Upper lobe of left lung (tissue), 4 donors: ENCODE measurements around the gene QDPR.

Experiments used
- POLR2A ChIP-seq, 4 donors: fragments of 450-650 bp; IDR thresholded peaks; one replicate each; pipeline ENCODE4 v1.5.1; 2016 to 2017; ENCODE audit warnings: antibody characterized with exemption in 4 of 4, mild to moderate bottlenecking in 2 of 4
- TF ChIP-seq, protein P1 (sequence below), 6 experiments: fragments of 450-650 bp in 4 of 6; fragments of 200-600 bp in 2 of 6; sonication (generic) in 2 of 6; IDR thresholded peaks; one replicate each; pipeline ENCODE4 v1.5.1; 2016 to 2019; ENCODE audit warnings: antibody characterized with exemption in 6 of 6

GRCh38 chr4:17491196-17491595, 20.7 kb downstream of the QDPR start:
- TF ChIP-seq, protein P1, sequence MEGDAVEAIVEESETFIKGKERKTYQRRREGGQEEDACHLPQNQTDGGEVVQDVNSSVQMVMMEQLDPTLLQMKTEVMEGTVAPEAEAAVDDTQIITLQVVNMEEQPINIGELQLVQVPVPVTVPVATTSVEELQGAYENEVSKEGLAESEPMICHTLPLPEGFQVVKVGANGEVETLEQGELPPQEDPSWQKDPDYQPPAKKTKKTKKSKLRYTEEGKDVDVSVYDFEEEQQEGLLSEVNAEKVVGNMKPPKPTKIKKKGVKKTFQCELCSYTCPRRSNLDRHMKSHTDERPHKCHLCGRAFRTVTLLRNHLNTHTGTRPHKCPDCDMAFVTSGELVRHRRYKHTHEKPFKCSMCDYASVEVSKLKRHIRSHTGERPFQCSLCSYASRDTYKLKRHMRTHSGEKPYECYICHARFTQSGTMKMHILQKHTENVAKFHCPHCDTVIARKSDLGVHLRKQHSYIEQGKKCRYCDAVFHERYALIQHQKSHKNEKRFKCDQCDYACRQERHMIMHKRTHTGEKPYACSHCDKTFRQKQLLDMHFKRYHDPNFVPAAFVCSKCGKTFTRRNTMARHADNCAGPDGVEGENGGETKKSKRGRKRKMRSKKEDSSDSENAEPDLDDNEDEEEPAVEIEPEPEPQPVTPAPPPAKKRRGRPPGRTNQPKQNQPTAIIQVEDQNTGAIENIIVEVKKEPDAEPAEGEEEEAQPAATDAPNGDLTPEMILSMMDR (IDR thresholded peaks at IDR 0.05) = no peak
- TF ChIP-seq POLR2A (IDR thresholded peaks at IDR 0.05) = no peak
